SH-SY5Y (cell line): ENCODE data around the gene FXR2.

Source experiments
- GATA2 ChIP-seq: IDR thresholded peaks from 2 replicates; pipeline ENCODE4 v1.6.1; 2011; ENCODE audit warnings: mild to moderate bottlenecking, low read depth, low read length
- GATA3 ChIP-seq: IDR thresholded peaks from 2 replicates; pipeline ENCODE4 v1.6.1; 2011; ENCODE audit warnings: low read depth, mild to moderate bottlenecking, low read length, moderate library complexity

- TF ChIP-seq GATA2 (no peak), GATA3 (no peak)
Measured at GRCh38 chr17:7626307-7626706, 11.6 kb upstream of the FXR2 start.
